Kidney epithelial cell (primary cell): Measurements from ENCODE around the gene ZG16. TPM values are rescaled to one million over a fixed set of nuclear protein-coding genes. Genes with fewer than 3 reads are reported as not detected.
A peak's percentile ranks its signal among the peaks of the same experiment; 100 is the strongest.
"Not testable (repeated sequence)": the region's sequence is repeated elsewhere in the genome, so short reads cannot be mapped to it uniquely, and the experiment has no call there.

Source experiments
- DNase-seq: peaks from one replicate; pipeline ENCODE4 v3.0.0-alpha.2; 2010; ENCODE audit warnings: low read depth
- H3K27me3 ChIP-seq: 2 replicates; pipeline ENCODE4 v1.6.0; 2011; ENCODE audit warnings: low read length; ENCODE audit not compliant: control insufficient read depth, insufficient read depth
- H3K36me3 ChIP-seq: 2 replicates; pipeline ENCODE4 v1.5.1; 2011; ENCODE audit warnings: low read length; ENCODE audit not compliant: control insufficient read depth, insufficient read depth
- H3K4me3 ChIP-seq: 2 replicates; pipeline ENCODE4 v1.5.1; 2011; ENCODE audit warnings: low read depth, mild to moderate bottlenecking, control low read depth, low read length
- CTCF ChIP-seq: IDR thresholded peaks from 2 replicates; pipeline ENCODE4 v1.5.1; 2011; ENCODE audit warnings: mild to moderate bottlenecking, moderate library complexity, low read length, control low read depth, inconsistent platforms; ENCODE audit not compliant: insufficient read depth, poor library complexity, severe bottlenecking
- total RNA-seq: library from RNA; depleted of rRNA; stranded (reverse); fragments of >200 nt; gene quantifications from 2 replicates; pipeline ENCODE4 v1.2.3, GENCODE V29; 2015

ZG16 gene
- total RNA-seq, 1 donor from 2014 or later: not detected

- no peak for TF ChIP-seq CTCF
- DNase-seq: no peak
Measured at GRCh38 chr16:29779474-29779873, 1.4 kb downstream of the ZG16 start.

GRCh38 chr16:29783094-29783953 lies 5.3 kb downstream of the ZG16 start:
- H3K4me3 ChIP-seq, H3K36me3 ChIP-seq, DNase-seq, H3K27me3 ChIP-seq: not testable (repeated sequence)

More at GRCh38 chr16:29779474-29779873, 1.4 kb downstream of the ZG16 start:
- peaks cover 2% of the 10 kb centered on the region for H3K27me3 ChIP-seq
- no peak overlapping the region for H3K4me3 ChIP-seq
- no peaks in the 10 kb centered on the region for H3K36me3 ChIP-seq

GRCh38 chr16:29784157-29784556 lies 6.1 kb downstream of the ZG16 start:
- TF ChIP-seq CTCF: no peak
- no peak for DNase-seq
- no peaks in the 10 kb centered on the region for H3K27me3 ChIP-seq
- H3K36me3 ChIP-seq: no peaks in the 10 kb centered on the region
- H3K4me3 ChIP-seq: no peak overlapping the region

GRCh38 chr16:29784901-29785500 lies 6.9 kb downstream of the ZG16 start:
- Histone ChIP-seq H3K27me3 (no peaks in the 10 kb centered on the region), H3K4me3 (peak overlapping the region; percentile 14), H3K36me3 (no peaks in the 10 kb centered on the region)
- DNase-seq: no peak
- TF ChIP-seq CTCF: peak; percentile 87

GRCh38 chr16:29787155-29787554 lies 9.1 kb downstream of the ZG16 start:
- H3K27me3 ChIP-seq, DNase-seq, H3K36me3 ChIP-seq, H3K4me3 ChIP-seq: not testable (repeated sequence)

GRCh38 chr16:29789775-29790182 lies 11.7 kb downstream of the ZG16 start:
- DNase-seq: no peak
- Histone ChIP-seq H3K27me3 (no peaks in the 10 kb centered on the region), H3K36me3 (no peaks in the 10 kb centered on the region), H3K4me3 (peak overlapping the region; percentile 91)
- no peak for TF ChIP-seq CTCF
